CD4-positive, alpha-beta T cell treated with Interleukin-4 for 4 hours (primary cell): ENCODE results near the gene SHROOM3.
"Not testable (repeated sequence)": the region's sequence is repeated elsewhere in the genome, so short reads cannot be mapped to it uniquely, and the experiment has no call there.

ENCODE experiments used
- DNase-seq: peaks from one replicate; pipeline ENCODE4 v3.0.0-alpha.2; 2020

SHROOM3 gene

DNA sequence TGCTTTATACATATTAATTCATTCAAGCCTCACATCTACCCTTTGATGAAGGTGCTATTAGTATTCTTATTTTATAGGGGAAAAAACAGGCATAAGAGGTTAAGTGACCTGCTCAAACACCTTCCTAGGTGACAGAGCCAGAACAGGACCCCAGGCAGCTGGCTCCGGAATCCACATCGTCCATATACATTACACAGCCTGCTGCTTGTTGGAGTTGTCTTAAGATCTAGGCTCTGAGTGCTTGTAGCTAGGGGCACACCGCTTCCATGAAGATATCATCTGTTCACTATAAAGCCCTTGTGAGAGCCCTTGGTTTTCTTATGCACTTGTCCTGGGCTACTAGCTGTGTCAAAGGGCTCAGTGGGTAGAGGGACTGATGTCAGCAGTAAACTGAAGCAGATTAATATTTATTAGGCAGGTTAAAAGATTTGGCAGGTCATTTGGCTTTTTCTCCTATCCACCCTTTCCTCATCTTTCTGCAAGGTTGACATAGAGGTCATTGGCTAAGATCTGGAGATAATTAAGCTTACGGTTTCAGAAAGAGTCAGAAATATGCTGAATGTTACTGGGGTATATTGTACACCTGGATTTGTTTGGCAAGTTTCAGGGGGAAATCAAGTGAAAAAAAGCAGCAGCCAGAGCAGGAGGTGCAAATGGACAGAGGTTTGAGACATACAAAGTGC lies 267.6 kb downstream of the SHROOM3 start:
- DNase-seq: no peak

DNA sequence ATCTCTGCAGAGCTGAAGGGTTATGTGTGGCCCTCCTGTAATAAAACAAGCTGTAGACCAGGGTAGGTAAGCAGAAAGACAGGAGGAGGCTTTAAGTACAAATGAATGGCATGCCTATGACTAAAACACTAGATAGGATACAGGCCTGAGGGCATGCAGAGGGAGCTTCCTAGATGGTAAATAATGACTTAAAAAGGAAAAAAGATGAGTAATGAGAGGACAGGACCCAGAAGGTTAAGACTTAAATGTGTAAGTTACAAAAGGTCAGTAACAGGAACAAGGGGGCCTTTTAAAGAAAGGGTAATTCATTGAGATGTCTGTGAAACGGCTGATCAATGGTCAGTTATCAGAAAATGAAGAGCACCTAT lies 268.1 kb downstream of the SHROOM3 start:
- DNase-seq: no peak

DNA sequence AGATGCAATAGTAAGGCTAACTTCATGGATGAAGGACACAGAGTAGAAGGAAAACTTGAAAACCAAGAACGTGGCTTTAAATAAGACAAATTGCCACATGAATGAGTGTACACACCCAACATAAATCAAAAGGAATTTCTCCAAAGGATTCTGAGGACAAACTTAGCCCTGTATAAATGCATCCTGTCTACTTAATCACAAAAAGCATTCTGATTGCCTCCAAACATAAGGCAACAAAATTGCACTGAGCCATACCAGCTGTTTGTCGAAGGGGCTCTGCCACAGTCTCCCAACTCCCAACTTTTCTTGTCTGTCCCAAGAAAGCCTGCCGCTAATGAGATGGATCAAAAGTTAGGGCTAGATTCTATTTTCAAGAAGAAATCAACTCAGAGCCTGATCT lies 268.6 kb downstream of the SHROOM3 start:
- DNase-seq: no peak

DNA sequence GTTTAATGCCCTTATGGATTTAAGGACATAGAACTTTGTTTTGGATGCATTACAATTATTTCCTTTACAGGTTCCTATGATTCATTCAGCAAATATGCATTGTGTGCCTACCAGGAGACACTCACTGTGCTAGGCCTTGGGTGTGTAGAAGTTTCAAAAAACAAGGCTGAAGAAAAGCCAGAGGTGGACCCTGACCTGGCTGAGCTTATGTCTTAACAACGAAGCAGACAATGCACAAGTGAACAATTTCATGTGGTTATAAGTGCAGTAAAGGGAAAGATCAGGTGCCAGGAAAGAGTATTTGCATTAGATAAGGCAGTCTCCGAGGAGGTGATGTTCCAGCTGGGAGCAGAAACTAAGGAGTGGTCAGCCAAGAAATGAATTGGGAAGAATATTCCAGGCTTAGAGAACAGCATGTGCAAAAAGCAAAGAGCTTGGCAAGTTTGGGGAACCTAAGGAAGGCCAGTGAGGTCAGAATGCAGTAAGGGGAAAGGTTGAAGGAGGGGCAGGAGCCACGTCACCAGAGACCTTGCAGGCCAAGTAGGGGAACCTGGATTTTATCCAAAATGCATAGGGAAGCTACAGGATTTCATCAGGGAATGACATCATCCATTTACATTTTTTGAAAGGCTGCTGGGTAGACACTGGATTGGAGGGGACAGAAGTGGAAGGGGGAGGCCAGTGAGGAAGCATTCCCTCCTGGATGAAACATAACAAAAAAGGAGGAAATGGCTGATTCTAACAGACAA lies 269.3 kb downstream of the SHROOM3 start:
- no peak for DNase-seq

DNA sequence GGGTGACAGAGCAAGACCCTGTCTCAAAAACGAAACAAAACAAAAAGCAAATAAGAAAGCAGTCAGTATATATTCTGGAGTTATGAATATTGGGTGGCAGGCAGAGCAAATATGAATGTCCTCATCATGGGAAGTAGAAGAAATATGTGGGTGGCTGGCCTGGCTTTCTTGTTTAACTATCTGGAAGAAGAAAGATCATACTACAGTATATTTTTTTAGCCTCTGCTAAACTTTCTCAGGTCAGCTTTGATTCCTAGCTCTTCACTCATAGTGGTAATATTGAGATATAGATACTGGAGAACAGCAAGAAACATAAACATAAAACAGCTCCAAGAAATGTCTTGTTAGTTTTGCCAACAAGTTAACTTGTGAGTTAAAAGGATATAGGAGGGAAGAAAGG lies 270.4 kb downstream of the SHROOM3 start:
- no peak for DNase-seq

DNA sequence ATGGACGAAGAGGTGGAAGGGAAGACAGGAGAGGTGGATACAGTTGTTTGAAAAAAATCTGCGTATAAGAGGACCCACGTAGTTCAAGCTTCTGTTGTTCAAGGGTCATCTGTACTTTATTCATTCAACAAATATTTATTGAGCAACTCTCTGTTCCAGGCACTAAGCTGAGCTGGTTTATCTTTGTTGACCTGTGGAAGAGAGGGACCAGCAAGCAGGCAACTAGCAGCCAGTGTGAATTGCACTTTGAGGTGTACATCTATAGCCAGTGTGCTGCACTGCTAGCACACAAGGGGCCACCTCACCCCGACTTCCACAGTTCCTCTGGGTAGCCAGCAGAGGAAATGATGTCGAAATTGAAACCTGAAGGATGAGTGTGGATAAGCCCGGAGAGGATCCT lies 271.6 kb downstream of the SHROOM3 start:
- no peak for DNase-seq

DNA sequence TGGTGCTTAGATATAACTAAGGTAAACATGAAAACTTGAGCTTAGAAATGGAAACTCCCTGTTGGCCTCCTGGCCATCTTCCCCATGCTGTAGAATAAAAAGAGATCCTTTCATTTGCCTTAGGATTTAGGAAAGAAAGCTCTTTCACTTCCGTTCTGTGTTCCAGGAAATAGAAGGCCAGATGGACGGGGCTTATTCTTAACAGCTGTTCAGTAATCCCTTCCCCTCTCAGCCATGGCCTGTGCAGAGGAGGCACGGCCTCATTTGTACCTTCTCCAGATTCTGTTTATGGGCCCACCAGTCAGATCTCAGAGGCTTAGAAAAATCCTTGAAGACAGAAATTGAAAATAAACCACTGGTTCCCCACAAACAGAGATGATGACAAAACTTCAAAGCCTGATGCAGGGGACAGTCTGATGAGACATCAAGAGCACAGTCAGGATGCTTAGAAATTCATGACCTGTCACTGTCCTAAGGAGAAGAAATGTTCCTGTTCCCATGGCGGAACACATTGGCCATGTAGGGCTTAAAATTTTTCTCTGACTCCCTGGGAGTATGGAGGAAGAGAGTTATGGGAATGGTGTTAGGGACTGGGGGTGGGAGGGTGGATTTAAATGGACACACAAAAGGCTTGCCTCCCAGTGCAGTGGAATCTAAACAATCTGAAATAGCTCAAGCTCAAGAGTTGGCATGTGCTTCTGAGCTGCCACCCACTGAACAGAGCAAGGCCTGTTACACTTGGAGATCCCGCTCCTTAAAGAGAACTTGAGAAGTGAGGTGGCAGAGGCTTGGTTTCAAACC lies 274.1 kb downstream of the SHROOM3 start:
- DNase-seq: no peak

DNA sequence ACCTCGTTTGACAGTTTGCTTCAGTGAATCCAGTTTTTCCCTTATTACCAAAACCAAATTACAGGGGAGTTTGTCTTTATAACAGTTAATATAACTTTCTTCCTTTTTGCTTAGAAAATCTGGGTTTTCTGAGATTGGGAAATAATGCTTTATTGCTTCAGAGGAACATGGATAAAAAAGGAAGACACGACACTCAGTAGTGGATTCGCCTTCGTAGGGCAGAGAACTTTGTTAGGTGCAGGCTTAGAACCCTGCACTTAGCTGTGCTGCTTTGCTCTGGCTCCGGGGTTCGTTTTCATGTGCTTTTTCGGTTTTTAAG lies 274.7 kb downstream of the SHROOM3 start:
- no peak for DNase-seq

DNA sequence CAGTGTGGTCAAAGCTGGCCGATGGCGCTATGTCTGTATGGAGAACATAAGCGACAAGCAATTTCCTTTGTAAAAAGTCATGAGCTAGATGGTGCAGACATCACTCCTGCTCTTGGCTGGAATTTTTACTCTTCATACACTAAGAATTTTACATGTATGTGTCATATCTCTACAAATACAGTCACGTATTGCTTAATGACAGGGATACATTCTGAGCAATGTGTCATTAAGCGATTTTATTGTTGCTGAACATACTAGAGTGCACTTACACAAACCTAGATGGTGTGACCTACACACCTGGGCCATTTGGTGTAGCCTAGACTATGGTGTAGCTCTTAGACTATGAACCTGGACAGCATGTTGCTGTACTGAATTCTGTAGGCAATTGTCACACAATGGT lies 277.5 kb downstream of the SHROOM3 start:
- no peak for DNase-seq

DNA sequence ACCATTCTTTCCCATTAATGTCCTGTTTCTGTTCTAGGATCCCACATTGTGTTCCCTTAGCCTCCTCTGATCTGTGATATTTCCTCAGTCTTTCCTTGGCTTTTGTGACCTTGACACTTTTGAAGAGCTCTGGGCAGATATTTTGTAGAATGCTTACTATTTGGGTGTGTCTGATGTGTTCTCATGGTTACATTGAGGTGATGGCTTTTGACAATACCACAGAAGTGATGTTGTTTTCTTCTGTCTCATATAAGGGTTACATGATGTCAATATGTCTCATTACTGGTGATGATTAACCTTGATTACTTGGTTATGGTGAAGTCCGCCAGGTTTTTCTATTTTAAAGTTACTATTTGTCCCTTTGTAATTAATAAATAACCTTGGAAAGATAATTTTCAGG lies 279.2 kb downstream of the SHROOM3 start:
- DNase-seq: no peak

DNA sequence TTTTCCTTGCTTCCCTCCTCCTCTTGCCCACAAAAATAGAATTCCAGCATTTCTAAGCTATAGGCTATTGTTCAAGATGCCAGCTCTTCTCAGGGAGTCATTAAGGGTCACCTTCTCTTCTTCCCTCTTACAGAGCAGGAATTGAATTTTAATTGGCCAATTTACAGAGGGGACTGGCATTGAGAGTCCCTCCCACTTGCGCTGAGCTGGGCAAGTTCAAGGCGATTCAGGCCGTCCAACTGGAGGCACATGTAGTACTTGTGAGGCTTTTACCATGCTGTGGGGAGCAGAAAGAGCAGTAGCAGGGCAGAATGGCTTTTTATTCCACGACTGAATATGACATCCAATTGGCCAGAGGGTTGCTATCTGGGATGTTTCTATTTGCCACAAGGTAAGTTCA lies 281.0 kb downstream of the SHROOM3 start:
- DNase-seq: no peak

DNA sequence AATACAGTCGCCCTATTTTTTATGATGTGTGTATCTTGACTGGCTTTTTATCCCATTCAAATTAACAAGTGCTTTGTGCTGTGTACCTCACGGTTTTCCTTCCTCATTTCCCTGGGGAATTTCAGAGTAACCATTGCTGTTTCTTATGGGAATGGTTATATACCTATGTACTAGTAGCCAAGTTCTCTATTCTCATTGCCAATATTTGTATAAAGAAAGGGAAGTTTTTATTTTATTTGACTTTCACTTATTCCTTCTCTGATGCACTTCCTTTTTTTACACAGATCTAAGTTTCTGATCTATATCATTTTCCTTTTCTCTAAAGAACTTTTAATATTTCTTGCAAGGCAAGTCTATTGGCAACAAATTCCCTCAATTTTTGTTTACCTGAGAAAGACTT lies 281.6 kb downstream of the SHROOM3 start:
- no peak for DNase-seq

DNA sequence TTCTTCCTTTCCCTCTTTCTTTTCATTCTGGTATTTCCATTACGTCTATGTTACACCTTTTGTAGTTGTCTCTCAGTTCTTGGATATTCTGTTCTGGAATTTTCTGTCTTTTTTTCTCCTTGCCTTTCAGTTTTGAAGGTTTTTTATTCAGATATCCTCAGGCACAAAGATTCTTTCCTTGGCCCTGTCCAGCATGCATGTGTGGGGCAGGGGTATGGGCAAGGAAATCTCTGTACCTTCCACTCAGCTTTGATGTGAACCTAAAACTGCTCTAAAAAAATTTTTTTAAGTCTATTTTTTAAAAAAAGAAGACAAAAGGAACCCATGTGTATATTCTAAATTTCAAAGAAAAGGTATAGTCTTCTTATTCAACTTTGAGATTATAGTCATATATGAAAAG lies 282.4 kb downstream of the SHROOM3 start:
- no peak for DNase-seq

DNA sequence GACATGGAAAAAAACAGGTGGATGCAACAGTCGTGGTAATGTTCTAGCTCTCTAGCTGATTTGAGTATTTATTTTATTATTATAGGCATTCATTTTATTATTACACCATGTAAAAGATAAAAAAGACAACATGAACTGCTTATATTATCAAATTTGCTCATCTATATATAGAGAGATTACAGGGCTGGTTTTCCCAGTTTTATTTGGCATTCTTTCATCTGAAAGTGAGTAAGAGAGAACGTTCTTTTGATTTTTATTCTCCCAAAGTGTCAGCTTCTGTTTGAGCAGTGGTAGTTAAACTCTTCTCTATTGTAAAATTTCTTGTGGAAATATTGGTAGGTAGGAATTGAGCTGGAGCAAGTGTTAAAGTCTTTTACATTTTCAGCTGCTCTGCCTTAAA lies 283.0 kb downstream of the SHROOM3 start:
- DNase-seq: no peak

DNA sequence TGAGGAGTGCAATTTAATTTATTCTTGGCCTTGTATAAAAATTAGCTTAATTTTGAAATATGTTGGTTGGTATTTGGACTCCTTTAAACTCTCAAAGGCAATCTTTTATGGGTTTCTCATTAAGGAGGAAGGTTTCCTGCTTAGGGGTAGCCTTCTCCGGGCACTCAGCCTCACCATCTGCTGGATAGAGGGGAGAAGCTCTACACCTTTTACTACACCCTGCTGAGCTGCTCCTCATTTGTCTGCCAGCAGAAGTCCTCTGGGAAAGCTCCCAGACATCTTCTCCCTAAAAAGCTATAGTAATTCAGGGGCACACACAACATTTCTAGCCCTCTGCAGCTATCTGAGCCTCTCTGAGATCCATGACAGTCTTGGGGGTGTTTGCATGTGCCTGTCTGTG lies 283.8 kb downstream of the SHROOM3 start:
- DNase-seq: no peak

DNA sequence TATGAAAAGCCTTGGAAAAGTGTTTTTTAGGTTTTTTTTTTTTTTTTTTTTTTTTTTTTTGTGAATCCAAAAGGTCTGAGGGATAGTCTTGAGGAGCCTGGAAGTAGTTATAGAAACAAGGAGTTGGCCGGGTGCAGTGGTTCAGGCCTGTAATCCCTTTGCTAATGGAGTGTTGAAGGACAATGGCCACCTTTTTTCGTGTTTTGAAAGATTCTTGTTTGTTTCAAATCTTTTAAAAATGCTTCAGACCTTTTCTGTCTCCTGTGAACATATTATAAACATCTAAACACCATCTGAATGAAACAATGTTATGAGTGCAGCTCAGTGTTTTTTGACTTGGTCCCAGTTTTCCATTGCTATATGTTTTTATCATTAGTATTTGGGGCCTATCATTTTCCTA lies 285.1 kb downstream of the SHROOM3 start:
- DNase-seq: no peak

DNA sequence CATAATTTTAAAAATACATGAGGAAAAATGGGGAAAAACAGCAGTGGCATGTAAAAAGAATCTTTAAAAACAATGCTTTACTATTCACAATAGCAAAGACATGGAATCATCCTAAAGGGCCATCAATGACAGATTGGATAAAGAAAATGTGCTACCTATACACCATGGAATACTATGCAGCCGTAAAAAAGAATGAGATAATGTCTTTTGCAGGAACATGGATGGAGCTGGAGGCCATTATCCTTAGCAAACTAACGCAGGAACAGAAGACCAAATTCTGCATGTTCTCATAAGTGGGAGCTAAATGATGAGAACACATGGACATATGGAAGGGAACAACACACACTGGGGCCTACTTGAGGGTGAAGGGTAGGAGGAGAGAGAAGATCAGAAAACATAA lies 287.1 kb downstream of the SHROOM3 start:
- not testable (repeated sequence) for DNase-seq

DNA sequence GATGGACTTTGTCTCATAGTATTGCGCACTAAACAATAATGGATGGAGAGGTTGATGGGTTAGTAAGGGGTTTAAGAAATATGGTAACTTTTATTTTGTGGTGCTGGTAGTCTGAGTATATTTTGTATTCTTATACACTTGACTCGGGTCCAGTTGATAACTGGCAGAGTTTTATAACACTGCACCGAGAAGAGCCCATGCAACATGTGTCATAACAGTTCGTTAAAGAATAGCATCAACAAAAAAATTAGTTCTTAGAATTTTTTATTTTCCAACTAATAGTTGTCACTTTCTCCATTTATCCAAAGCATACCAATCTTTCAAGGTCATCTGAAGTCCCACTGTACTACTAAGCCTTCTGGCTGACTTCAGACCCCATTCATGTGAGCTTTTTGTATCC lies 287.8 kb downstream of the SHROOM3 start:
- DNase-seq: no peak

DNA sequence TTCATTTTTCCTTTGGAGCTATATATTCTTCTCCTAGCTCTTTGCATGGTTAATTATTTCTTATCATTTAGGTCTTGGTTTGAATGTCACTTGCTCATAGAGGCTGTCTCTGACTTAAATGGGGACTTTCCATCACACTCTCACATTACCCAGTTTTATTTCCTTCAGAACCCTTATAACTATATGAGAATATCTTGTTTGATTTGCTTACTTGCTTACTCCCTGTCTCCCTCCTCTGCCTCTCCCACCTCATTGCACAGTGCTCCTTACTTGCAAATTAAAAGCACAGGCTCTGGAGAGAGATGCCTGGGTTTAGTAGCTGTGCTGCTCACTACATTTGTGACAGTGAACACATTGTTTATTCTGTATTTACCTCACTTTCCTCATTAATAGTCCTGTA lies 288.3 kb downstream of the SHROOM3 start:
- no peak for DNase-seq

DNA sequence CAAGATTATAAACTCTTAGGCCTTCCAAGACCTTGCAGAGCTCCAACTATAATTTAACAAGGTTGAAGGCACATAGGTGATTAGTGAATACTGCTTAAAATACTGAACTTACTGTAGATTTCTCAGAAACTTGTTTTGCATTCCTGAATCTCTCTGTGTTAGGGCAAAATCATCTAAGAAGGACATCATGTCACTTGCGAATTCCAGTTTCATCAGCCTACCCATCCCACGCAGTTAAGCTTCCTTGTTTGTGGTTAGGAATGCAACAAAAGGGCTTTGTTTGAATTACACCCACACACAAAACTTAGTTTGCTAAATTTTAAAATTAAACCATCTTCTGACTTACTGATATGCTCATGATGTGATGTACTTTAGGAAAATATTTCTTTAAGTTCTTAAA lies 288.9 kb downstream of the SHROOM3 start:
- no peak for DNase-seq

DNA sequence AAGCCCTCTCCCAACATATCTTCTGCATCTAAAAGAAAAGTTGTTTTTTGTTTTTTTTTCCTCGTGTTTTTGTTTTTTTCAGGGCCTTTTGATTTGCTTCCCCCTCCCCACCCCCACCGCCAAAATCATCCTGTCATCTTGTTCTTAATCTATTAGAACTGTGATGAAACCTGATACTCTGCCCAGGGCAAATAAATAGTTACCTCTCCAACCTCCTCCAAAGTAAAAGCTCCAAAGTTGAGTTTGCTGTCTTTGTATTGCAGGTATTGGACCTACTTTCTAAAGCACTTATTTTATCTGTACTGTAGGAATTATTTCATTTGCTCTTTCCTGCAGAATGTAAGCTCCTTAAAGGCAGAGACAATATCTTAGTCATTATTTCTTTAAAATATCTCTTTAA lies 290.0 kb downstream of the SHROOM3 start:
- DNase-seq: no peak

DNA sequence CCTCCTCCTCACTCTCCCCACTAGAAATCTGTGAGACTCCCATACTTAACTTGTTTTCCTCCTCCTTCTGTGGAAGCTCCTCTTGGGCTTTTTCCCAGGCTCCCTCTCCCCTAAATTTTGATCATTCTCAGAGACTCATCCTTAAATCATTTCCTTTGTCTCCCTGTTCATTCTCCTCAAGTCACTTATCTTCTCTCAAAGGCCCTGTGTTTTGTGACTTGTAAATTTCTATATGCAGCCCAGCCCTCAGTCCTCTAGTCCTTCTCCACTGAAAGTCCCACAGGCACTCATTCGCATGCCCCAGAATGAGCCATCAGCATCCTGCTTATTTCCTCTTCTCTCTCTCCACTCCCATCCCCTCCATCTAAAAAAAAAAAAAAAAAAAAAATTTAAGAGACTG lies 291.1 kb downstream of the SHROOM3 start:
- DNase-seq: no peak

DNA sequence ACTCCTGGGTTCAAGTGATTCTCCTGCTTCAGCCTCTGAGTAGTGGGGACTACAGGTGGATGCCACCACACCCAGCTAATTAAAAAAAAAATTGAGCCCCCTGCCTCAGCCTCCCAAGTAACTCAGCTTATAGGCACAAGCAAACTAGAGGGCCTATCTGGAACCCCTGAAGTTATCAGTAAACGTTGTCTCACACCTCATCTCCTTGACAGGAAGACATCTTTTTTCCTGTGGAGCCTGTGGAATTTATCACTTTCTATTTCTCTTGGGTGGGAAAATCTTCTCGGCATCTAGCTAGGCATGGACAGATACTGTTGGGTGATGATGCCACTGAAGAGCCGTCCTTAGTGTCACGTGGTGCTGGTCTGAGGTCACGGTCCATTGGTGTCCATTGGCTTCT lies 291.6 kb downstream of the SHROOM3 start:
- DNase-seq: no peak

DNA sequence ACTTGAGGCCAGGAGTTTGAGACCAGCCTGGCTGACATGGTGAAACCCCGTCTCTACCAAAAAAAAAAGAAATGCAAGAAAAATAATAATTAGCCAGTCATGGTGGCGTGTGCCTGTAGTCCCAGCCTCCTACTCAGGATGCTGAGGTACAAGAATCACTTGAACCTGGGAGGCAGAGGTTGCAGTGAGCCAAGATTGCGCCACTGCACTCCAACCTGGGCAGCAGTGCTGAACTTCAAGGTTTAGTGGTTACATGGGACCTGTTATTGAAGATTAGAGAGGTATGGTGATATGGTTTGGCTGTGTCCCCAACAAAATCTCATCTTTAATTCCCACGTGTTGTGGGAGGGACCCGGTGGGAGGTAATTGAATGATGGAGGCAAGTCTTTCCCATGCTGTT lies 292.9 kb downstream of the SHROOM3 start:
- DNase-seq: not testable (repeated sequence)
